ENCODE measurements around the gene RIMBP3C.

DNA sequence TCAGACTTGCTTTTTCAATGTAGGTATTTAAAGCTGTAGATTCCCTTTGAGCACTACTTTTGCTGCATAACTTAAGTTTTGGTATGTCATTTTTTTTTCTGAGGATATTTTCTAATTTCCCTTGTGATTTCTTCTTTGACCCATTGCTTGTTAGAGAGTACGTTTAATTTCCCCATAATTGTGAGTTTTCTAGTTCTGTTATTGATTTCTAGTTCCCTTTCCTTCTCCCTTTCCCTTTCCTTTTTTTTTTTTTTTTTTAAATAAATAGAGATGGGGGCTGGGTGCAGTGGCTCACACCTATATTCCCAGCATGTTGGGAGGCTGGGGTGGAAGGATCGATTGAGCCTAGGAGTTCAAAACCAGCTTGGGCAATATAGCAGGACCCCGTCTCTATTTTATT is 47.0 kb upstream of the RIMBP3C start:
- TF ChIP-seq, protein P1, sequence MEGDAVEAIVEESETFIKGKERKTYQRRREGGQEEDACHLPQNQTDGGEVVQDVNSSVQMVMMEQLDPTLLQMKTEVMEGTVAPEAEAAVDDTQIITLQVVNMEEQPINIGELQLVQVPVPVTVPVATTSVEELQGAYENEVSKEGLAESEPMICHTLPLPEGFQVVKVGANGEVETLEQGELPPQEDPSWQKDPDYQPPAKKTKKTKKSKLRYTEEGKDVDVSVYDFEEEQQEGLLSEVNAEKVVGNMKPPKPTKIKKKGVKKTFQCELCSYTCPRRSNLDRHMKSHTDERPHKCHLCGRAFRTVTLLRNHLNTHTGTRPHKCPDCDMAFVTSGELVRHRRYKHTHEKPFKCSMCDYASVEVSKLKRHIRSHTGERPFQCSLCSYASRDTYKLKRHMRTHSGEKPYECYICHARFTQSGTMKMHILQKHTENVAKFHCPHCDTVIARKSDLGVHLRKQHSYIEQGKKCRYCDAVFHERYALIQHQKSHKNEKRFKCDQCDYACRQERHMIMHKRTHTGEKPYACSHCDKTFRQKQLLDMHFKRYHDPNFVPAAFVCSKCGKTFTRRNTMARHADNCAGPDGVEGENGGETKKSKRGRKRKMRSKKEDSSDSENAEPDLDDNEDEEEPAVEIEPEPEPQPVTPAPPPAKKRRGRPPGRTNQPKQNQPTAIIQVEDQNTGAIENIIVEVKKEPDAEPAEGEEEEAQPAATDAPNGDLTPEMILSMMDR (IDR thresholded peaks at IDR 0.05): no peak
- TF ChIP-seq POLR2A (IDR thresholded peaks at IDR 0.05; ENCODE audit: low read depth): no peak

All from esophagus muscularis mucosa (tissue), 3 donors.